K562 (cell line): ENCODE data around the gene BHLHE40. TPM values are rescaled to one million over a fixed set of nuclear protein-coding genes. Genes with fewer than 3 reads are reported as not detected.

Experiments
- ATAC-seq: fragments of 200-7000 bp; cut with Tn5 transposase; 3 replicates; pipeline ENCODE4 v1.9.1; 2020; ENCODE audit warnings: moderate library complexity
- BruUV-seq: library from RNA; stranded (reverse); fragments of 400-500 nt; replicated peaks from 2 replicates; lab custom pipeline; 2021; lab: Mats Ljungman, UMichigan
- CTCF ChIA-PET: fragments of 300-600 bp; formaldehyde crosslinking; extraction: SDS; loops from one replicate; lab custom pipeline; 2021; ENCODE audit warnings: low intra/inter-chr PET ratio; lab: Yijun Ruan, JAX
- POLR2A ChIA-PET: fragments of 300-600, 350-650 bp; sonication (Branson Sonifier 250); formaldehyde crosslinking; extraction: SDS; loops from one replicate; lab custom pipeline; 2021; ENCODE audit warnings: antibody characterized with exemption, inconsistent platforms; lab: Yijun Ruan, JAX
- DNase-seq, 4 experiments: peaks; one replicate each; pipeline versions ENCODE4 v3.0.0 to v3.0.0-alpha.2; 2011 to 2018; ENCODE audit warnings: low spot score in 3 of 4, mixed read lengths in 3 of 4; ENCODE audit errors: extremely low read depth in 1 of 4
- FAIRE-seq: peaks from 2 replicates; lab custom pipeline; 2011; peaks lifted over from hg19 to GRCh38; lab: Jason Lieb, UNC
- H2AFZ ChIP-seq: 2 replicates; pipeline ENCODE4 v1.6.0; 2011; ENCODE audit warnings: low read depth, low read length, control low read depth, inconsistent platforms
- H3K27ac ChIP-seq: fragments of 200-600 bp; 3 replicates; pipeline ENCODE4 v1.8.0; 2011; ENCODE audit warnings: low read depth, mild to moderate bottlenecking, control low read depth, inconsistent platforms, low read length, moderate library complexity, mixed read lengths; ENCODE audit errors: extremely low read depth
- H3K27me3 ChIP-seq, 2 experiments: fragments of 300-600 bp in 1 of 2; 2 replicates in 1 of 2; 3 replicates in 1 of 2; pipeline versions ENCODE4 v1.6.0 to v1.8.0; 2011; ENCODE audit warnings: inconsistent platforms in 2 of 2, low read length in 2 of 2, mild to moderate bottlenecking in 1 of 2, mixed read lengths in 1 of 2, moderate library complexity in 1 of 2; ENCODE audit not compliant: control insufficient read depth in 2 of 2, insufficient read depth in 2 of 2
- H3K36me3 ChIP-seq: fragments of 300-600 bp; 3 replicates; pipeline ENCODE4 v1.8.0; 2011; ENCODE audit warnings: mild to moderate bottlenecking, low read length, inconsistent platforms; ENCODE audit not compliant: control insufficient read depth, insufficient read depth
- H3K4me1 ChIP-seq, 2 experiments: fragments of 200-600 bp in 1 of 2; replicated peaks in 1 of 2; 2 replicates in 1 of 2; 3 replicates in 1 of 2; pipeline versions ENCODE4 v1.5.1 to v1.8.0; 2011; ENCODE audit warnings: inconsistent platforms in 2 of 2, low read length in 2 of 2, mild to moderate bottlenecking in 1 of 2, mixed read lengths in 1 of 2, moderate library complexity in 1 of 2; ENCODE audit not compliant: control insufficient read depth in 2 of 2, insufficient read depth in 2 of 2
- H3K4me2 ChIP-seq: 2 replicates; pipeline ENCODE4 v1.6.1; 2011; ENCODE audit warnings: low read length, control low read depth, inconsistent platforms, mixed read lengths; ENCODE audit not compliant: insufficient read depth
- H3K4me3 ChIP-seq: fragments of 200-600 bp; sonication (generic), shearing (Covaris generic); 2 replicates; pipeline ENCODE4 v1.5.1; 2016; ENCODE audit warnings: control low read depth, inconsistent platforms
- H3K79me2 ChIP-seq: fragments of 200-600 bp; 3 replicates; pipeline ENCODE4 v1.8.0; 2011; ENCODE audit warnings: low read length, inconsistent platforms; ENCODE audit not compliant: control insufficient read depth, insufficient read depth
- H3K9ac ChIP-seq, 2 experiments: 2 replicates each; pipeline versions ENCODE4 v1.6.0 to v1.6.1; 2011; ENCODE audit warnings: low read depth in 2 of 2, low read length in 2 of 2, control low read depth in 1 of 2, inconsistent platforms in 1 of 2, mild to moderate bottlenecking in 1 of 2, mixed read lengths in 1 of 2; ENCODE audit not compliant: insufficient read depth in 1 of 2
- H3K9me1 ChIP-seq: one replicate; pipeline ENCODE4 v1.6.0; 2011; ENCODE audit warnings: inconsistent platforms, mild to moderate bottlenecking, low read length, moderate library complexity; ENCODE audit not compliant: control insufficient read depth, insufficient read depth
- H3K9me3 ChIP-seq: replicated peaks from 2 replicates; pipeline ENCODE4 v1.5.1; 2011; ENCODE audit warnings: low read depth, low read length, inconsistent platforms; ENCODE audit not compliant: control insufficient read depth, insufficient read depth
- H4K20me1 ChIP-seq: replicated peaks from 2 replicates; pipeline ENCODE4 v1.6.1; 2011; ENCODE audit warnings: low read length, inconsistent platforms, mixed read lengths; ENCODE audit not compliant: control insufficient read depth, insufficient read depth
- ARID1B ChIP-seq: fragments of 450-650 bp; IDR thresholded peaks from 2 replicates; pipeline ENCODE4 v1.6.1; 2016; ENCODE audit warnings: antibody characterized with exemption, mild to moderate bottlenecking, inconsistent platforms
- EHMT2 ChIP-seq: fragments of 450-650 bp; IDR thresholded peaks from 2 replicates; pipeline ENCODE4 v1.6.1; 2018; ENCODE audit warnings: antibody characterized with exemption
- HDAC6 ChIP-seq: IDR thresholded peaks from 2 replicates; pipeline ENCODE4 v1.6.1; 2012; ENCODE audit warnings: low read depth, mild to moderate bottlenecking, control low read depth, inconsistent platforms, low read length, moderate library complexity
- MEIS2 ChIP-seq: fragments of 450-650 bp; IDR thresholded peaks from 2 replicates; pipeline ENCODE4 v1.6.1; 2014; ENCODE audit warnings: mild to moderate bottlenecking; ENCODE audit not compliant: partially characterized antibody
- NR2C1 ChIP-seq, 2 experiments: fragments of 450-650 bp; IDR thresholded peaks; 2 replicates each; pipeline ENCODE4 v1.6.1; 2017; ENCODE audit warnings: mild to moderate bottlenecking in 2 of 2, antibody characterized with exemption in 1 of 2, inconsistent platforms in 1 of 2, missing compliant biosample characterization in 1 of 2, missing genetic modification characterization in 1 of 2
- NR3C1 ChIP-seq: sonication (generic); formaldehyde crosslinking; IDR thresholded peaks from 2 replicates; pipeline ENCODE4 v1.8.1; 2022; ENCODE audit warnings: missing genetic modification reagents
- TCFL5 ChIP-seq: fragments of 250-450 bp; sonication (Bioruptor Pico); conservative IDR thresholded peaks from 2 replicates; pipeline ENCODE4 v1.6.1; 2021; ENCODE audit warnings: mild to moderate bottlenecking, moderate library complexity, matching md5 sums
- THAP7 ChIP-seq: fragments of 250-450 bp; sonication (Bioruptor Pico); IDR thresholded peaks from 2 replicates; pipeline ENCODE4 v1.5.0; 2021
- TOE1 ChIP-seq, 2 experiments: fragments of 450-650 bp in 1 of 2; sonication (generic) in 1 of 2; formaldehyde crosslinking in 1 of 2; IDR thresholded peaks; 2 replicates each; pipeline versions ENCODE4 v1.7.1 to v1.8.0; 2016 to 2022; ENCODE audit warnings: borderline replicate concordance in 2 of 2, mild to moderate bottlenecking in 2 of 2, antibody characterized with exemption in 1 of 2, inconsistent platforms in 1 of 2, low read depth in 1 of 2, missing genetic modification reagents in 1 of 2, moderate library complexity in 1 of 2
- ZBTB43 ChIP-seq: sonication (generic); formaldehyde crosslinking; IDR thresholded peaks from 2 replicates; pipeline ENCODE4 v1.8.0; 2023; ENCODE audit warnings: mild to moderate bottlenecking, missing genetic modification reagents
- ZNF133 ChIP-seq: fragments of 250-450 bp; sonication (Bioruptor Pico); IDR thresholded peaks from 2 replicates; pipeline ENCODE4 v1.4.0; 2020; ENCODE audit warnings: mild to moderate bottlenecking
- ZNF354B ChIP-seq: fragments of 250-450 bp; sonication (Bioruptor Pico); IDR thresholded peaks from 2 replicates; pipeline ENCODE4 v1.4.0; 2020
- ZNF444 ChIP-seq: fragments of 250-450 bp; sonication (Bioruptor Pico); IDR thresholded peaks from 2 replicates; pipeline ENCODE4 v1.4.0; 2020; ENCODE audit warnings: mild to moderate bottlenecking, moderate library complexity
- ZNF507 ChIP-seq: conservative IDR thresholded peaks from 2 replicates; pipeline ENCODE4 v1.6.1; 2017; ENCODE audit warnings: missing genetic modification characterization, missing compliant biosample characterization
- WGBS: fragments of 100-300 bp; shearing (Covaris generic); methylation state at CpG from one replicate; pipeline ENCODE4 v1.1.6; 2016; ENCODE audit warnings: low coverage, mixed read lengths; ENCODE audit not compliant: insufficient coverage; ENCODE audit errors: missing lambda C conversion rate; 5-methylcytosine and 5-hydroxymethylcytosine counted together
- in situ Hi-C: fragments of 300-500 bp; cut with MboI; formaldehyde crosslinking; loops from 4 replicates; pipeline ENCODE4 v1.15.0; 2018; ENCODE audit warnings: inconsistent platforms, mixed read lengths
- intact Hi-C: fragments of 100-400 bp; cut with micrococcal nuclease; formaldehyde crosslinking; loops from 2 replicates; pipeline ENCODE4 v1.14.2; 2022
- polyA plus RNA-seq, 8 experiments: library from polyadenylated mRNA; depleted of rRNA in 4 of 8; stranded (reverse) in 5 of 8; unstranded in 3 of 8; fragments of >200 nt; fragmentation: Nextera tagmentation in 2 of 8; fragmentation: Illumina TruSeq in 1 of 8; extraction: Ambion mirVana in 2 of 8; extraction: Trizol in 1 of 8; gene quantifications; 2 replicates each; pipeline versions ENCODE4 v1.2.1 to v1.2.3, GENCODE V29; 2011 to 2014; ENCODE audit warnings: inconsistent platforms in 1 of 8, missing spikeins in 1 of 8
- total RNA-seq, 7 experiments: library from RNA; depleted of rRNA in 6 of 7; stranded (reverse); fragments of >200 nt in 6 of 7; fragmentation: Illumina TruSeq in 2 of 7; extraction: Trizol in 2 of 7; gene quantifications; 2 replicates each; pipeline versions ENCODE4 v1.2.1 to v1.2.3, GENCODE V29; 2011 to 2021; ENCODE audit warnings: low replicate concordance in 1 of 7
- TF ChIP-seq, protein P1 (sequence below): fragments of 200-800 bp; sonication (Bioruptor generic); IDR thresholded peaks from 2 replicates; pipeline ENCODE4 v1.6.1; 2017; ENCODE audit warnings: missing genetic modification characterization, missing compliant biosample characterization

Gene BHLHE40
- total and polyA plus RNA-seq, 9 of the 15 experiments (the other 6 are each of a cell fraction or from before 2014, with no cell fraction given), result 12.0 to 83.9 (median 31.4) TPM

DNA sequence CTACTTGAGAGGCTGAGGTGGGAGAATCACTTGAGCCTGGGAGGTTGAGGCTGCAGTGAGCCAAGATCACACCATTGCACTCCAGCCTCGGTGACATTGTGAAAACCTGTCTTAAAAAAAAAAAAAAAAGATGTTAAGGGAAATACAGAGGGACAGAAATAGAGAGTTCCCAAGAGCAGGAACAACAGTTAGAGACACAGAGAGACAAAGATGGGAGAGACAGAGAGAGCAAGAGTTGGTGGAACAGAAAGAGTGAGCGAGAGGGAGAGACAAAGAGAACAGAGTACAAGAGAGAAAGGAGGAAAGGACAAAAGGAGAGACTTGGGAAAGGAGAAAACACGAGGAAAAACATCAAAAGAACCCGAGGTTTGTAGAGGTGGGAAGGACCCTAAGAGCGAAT lies 35.8 kb downstream of the BHLHE40 start (continued):
- TF ChIP-seq ZNF444 (CRISPR knock-in tag), result no peak
- peak; percentile 53; the same call in 1 of the 2 replicates for TF ChIP-seq EHMT2
- TF ChIP-seq, protein P1, sequence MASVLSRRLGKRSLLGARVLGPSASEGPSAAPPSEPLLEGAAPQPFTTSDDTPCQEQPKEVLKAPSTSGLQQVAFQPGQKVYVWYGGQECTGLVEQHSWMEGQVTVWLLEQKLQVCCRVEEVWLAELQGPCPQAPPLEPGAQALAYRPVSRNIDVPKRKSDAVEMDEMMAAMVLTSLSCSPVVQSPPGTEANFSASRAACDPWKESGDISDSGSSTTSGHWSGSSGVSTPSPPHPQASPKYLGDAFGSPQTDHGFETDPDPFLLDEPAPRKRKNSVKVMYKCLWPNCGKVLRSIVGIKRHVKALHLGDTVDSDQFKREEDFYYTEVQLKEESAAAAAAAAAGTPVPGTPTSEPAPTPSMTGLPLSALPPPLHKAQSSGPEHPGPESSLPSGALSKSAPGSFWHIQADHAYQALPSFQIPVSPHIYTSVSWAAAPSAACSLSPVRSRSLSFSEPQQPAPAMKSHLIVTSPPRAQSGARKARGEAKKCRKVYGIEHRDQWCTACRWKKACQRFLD (CRISPR knock-in tag), result 0 out of 2 replicates have a peak, but pooled peaks have one; percentile 4

DNA sequence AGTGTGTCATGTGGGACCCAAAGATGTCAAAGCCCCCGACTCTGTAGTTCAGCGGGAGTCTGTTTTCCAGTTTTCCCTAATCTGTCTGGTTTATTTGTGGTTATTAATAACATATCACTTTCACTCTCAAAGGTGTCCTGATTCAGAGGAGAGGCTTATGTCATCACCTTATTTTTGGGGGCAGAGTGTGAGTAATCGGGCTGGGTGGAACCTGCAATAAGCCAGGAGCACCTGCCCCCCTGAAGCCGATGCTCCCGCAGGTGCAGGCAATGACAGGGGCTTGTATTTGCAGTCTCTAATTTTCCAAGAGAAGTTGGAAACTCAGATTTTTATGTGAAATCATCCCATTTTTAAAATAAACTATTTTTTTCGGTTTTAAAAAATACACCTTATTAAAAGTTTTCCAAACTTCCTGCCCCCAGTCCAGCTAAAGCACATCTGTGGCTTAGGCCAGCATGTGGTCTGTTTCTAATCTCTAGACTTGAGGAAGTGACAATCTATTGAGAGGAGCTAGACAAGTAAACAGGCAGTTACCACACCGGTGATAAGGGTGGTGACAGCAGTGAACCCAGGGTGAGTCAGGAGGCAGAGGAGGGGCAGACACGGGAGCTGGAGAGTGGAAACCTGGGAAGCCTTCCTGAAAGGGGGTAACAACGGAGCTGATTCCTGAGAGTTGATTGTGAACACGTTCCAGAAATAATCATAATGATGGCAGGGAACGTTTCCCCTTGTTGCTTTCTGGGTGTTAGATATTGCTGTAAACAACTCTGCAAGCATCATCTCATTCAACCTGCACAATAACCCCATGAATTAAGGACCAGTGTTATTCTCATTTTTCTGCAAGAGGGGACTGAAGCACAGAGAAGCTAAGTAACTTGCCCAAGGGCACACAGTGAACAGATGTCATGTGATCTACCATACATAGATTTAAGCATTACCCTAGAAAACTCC lies 37.2 kb downstream of the BHLHE40 start:
- peak overlapping the region; percentile 27 to 57; a peak in 3 of 4 replicates for H3K9ac ChIP-seq
- ChIA-PET CTCF (no interaction called here), POLR2A (interaction anchor here (0.6 to 3.1 kb wide), 10 partner anchors 8 to 506 kb away, joined by 3 to 38 read pairs (median 7); no protein-coding TSS in a partner anchor)
- H3K4me2 ChIP-seq, result peak overlapping the region; percentile 64
- H3K27me3 ChIP-seq, result no peaks in the 10 kb centered on the region; a peak in 1 of 5 replicates
- BruUV-seq, result no TSS peak
- WGBS, result 16% methylated on average over 11 of the region's 11 CpGs
- in situ Hi-C loops, result loop anchor here (5.0 kb wide), 1 partner anchor 34 kb away; no protein-coding TSS in a partner anchor
- intact Hi-C loops, result no loop called here
- no peak overlapping the region for H3K4me3 ChIP-seq
- H3K27ac ChIP-seq, result peak overlapping the region; percentile 61
- peak overlapping the region; percentile 9; the same call in 1 of the 2 replicates for H2AFZ ChIP-seq
- DNase-seq (peak; percentile 79 to 94 (median 86)), ATAC-seq (peak; percentile 75), FAIRE-seq (peak; percentile 96)
- no peaks in the 10 kb centered on the region for H3K9me1 ChIP-seq
- no peaks in the 10 kb centered on the region for H3K36me3 ChIP-seq
- H3K79me2 ChIP-seq, result no peaks in the 10 kb centered on the region
- H4K20me1 ChIP-seq, result no peaks in the 10 kb centered on the region
- H3K9me3 ChIP-seq, result no peaks in the 10 kb centered on the region
- H3K4me1 ChIP-seq, result peaks cover 88 to 90% of the 10 kb centered on the region in 2 experiments
- TF ChIP-seq NR2C1 (IDR thresholded peaks at IDR 0.05), result no peak
- peak; percentile 85 for TF ChIP-seq NR2C1 (tag; IDR thresholded peaks at IDR 0.05)
- no peak for TF ChIP-seq ZNF507 (tag)
- TF ChIP-seq TOE1 (IDR thresholded peaks at IDR 0.05; ENCODE audit: borderline replicate concordance), result peak; percentile 93; the same call in 1 of the 2 replicates
- 0 out of 2 replicates have a peak, but pooled peaks have one; percentile 55 for TF ChIP-seq TOE1 (CRISPR knock-in tag; IDR thresholded peaks at IDR 0.05; ENCODE audit: borderline replicate concordance, low read depth)
- peak; percentile 97 for TF ChIP-seq ARID1B
- TF ChIP-seq MEIS2, result peak; percentile 99
- no peak for TF ChIP-seq TCFL5
- 0 out of 2 replicates have a peak, but pooled peaks have one; percentile 43 for TF ChIP-seq ZNF133 (CRISPR knock-in tag)
- no peak for TF ChIP-seq ZBTB43
- TF ChIP-seq ZNF354B, result 0 out of 2 replicates have a peak, but pooled peaks have one; percentile 43
- TF ChIP-seq NR3C1, result no peak
- no peak for TF ChIP-seq HDAC6
- TF ChIP-seq THAP7 (CRISPR knock-in tag), result no peak
